ENCODE measurements around the gene CFDP1. TPM values are rescaled to one million over a fixed set of nuclear protein-coding genes. Genes with fewer than 3 reads are reported as not detected.

Gene CFDP1
- total RNA-seq, 1 experiment from 2014 or later, result 44.7 TPM

DNA sequence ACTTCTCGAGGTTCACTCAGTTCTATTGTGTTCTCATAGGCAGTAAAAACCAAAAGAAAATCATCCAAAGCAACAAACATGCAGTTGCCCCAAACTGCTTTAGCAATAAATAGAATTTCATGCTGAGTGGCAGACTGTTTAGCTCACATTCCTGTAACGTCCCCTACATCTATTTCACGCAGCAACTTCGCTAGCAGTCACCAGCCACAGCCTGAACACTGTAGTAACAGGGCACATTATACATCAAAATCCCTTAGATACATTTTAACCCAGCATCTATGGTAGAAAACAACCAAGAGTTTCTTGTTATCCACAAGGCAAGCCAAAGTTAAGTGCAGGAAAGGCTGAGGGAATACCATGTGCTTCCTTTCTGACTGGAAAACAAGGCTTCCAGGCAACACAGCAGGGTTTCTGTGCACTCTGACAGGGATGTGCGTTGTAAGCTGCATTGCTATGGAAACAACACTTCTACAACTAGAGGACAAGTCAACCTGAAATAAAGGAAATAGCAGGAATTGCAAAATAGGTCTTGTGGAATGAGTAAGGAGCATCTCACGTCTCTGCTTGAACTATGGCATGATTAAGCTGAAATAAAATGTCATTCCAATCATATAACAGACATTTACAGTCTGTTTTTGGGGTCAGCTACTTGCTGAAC, 55.4 kb downstream of the CFDP1 start:
- peaks cover 37% of the 10 kb centered on the region for H3K4me1 Mint-ChIP-seq (ENCODE audit: insufficient read depth, unreplicated experiment)
- no peaks in the 10 kb centered on the region for H3K27me3 Mint-ChIP-seq (ENCODE audit: insufficient read depth, unreplicated experiment)
- H3K27ac Mint-ChIP-seq (ENCODE audit: low read depth, unreplicated experiment), result peak overlapping the region; percentile 99
- ChIA-PET CTCF (interaction anchor here (0.6 to 3.6 kb wide), 12 partner anchors 13 to 179 kb away, joined by 3 to 29 read pairs (median 4); no protein-coding TSS in a partner anchor), POLR2A (interaction anchor here (0.9 to 5.2 kb wide), 12 partner anchors 24 to 188 kb away, joined by 3 to 103 read pairs (median 7); partner anchors contain the start of gene BCAR1)
- H3K9me3 Mint-ChIP-seq (ENCODE audit: unreplicated experiment), result no peaks in the 10 kb centered on the region
- no TSS peak for BruUV-seq (replicated peaks)
- peaks cover 42% of the 10 kb centered on the region for H3K36me3 Mint-ChIP-seq (ENCODE audit: insufficient read depth, unreplicated experiment)
- TF ChIP-seq, protein P1, sequence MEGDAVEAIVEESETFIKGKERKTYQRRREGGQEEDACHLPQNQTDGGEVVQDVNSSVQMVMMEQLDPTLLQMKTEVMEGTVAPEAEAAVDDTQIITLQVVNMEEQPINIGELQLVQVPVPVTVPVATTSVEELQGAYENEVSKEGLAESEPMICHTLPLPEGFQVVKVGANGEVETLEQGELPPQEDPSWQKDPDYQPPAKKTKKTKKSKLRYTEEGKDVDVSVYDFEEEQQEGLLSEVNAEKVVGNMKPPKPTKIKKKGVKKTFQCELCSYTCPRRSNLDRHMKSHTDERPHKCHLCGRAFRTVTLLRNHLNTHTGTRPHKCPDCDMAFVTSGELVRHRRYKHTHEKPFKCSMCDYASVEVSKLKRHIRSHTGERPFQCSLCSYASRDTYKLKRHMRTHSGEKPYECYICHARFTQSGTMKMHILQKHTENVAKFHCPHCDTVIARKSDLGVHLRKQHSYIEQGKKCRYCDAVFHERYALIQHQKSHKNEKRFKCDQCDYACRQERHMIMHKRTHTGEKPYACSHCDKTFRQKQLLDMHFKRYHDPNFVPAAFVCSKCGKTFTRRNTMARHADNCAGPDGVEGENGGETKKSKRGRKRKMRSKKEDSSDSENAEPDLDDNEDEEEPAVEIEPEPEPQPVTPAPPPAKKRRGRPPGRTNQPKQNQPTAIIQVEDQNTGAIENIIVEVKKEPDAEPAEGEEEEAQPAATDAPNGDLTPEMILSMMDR (IDR thresholded peaks at IDR 0.05; ENCODE audit: unreplicated experiment), result no peak
- peak; percentile 93 for DNase-seq (ENCODE audit: unreplicated experiment)
- intact Hi-C loops (cut with micrococcal nuclease), result loop anchor here (1.0 to 2.0 kb wide), 2 partner anchors 35 to 73 kb away; no protein-coding TSS in a partner anchor
- peak overlapping the region; percentile 33 for H3K4me3 Mint-ChIP-seq (ENCODE audit: unreplicated experiment)

DNA sequence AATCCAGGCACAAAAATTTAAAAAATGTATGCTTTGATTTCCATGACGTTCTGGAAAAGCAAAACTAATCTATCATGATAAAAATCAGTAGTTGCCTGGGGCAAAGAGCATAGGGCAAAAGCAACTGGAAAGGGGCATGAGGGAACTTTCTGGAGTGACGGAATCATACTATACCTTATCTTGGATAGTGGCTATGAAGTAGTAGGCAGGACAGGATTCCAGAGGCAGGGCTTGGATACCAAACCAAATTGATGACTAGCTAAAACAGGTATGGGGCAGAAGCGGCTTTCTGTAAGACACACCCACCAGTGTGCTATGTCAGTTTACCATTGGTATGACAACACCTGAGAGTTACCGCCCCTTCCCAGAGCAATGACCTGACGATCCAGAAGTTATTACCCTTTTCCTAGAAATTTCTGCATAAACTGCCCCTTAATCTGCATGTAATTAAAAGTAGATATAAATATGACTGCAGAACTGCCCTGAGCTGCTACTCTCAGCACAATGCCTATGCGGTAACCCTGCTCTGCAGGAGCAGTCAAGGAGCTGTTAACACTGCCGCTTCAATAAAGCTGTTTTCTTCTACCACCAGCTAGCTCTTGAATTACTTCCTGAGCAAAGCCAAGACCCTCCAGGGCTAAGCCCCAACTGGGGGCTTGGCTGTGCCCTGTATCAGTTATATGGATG, 56.7 kb downstream of the CFDP1 start:
- Mint-ChIP-seq H3K27me3 (ENCODE audit: insufficient read depth, unreplicated experiment) (no peaks in the 10 kb centered on the region), H3K4me1 (ENCODE audit: insufficient read depth, unreplicated experiment) (peaks cover 32% of the 10 kb centered on the region), H3K4me3 (ENCODE audit: unreplicated experiment) (no peak overlapping the region), H3K27ac (ENCODE audit: low read depth, unreplicated experiment) (peak overlapping the region; percentile 99), H3K9me3 (ENCODE audit: unreplicated experiment) (no peaks in the 10 kb centered on the region), H3K36me3 (ENCODE audit: insufficient read depth, unreplicated experiment) (peaks cover 37% of the 10 kb centered on the region)
- POLR2A ChIA-PET, result interaction anchor here (0.7 to 5.2 kb wide), 6 partner anchors 17 to 126 kb away, joined by 3 to 103 read pairs (median 20); partner anchors contain the start of gene BCAR1
- intact Hi-C loops (cut with micrococcal nuclease), result loop anchor here (2.0 kb wide), 1 partner anchor 34 kb away; no protein-coding TSS in a partner anchor
- CTCF ChIA-PET, result interaction anchor here (0.5 to 3.6 kb wide), 7 partner anchors 9 to 510 kb away, joined by 3 to 29 read pairs (median 3); no protein-coding TSS in a partner anchor
- no TSS peak for BruUV-seq (replicated peaks)
- TF ChIP-seq, protein P1 (IDR thresholded peaks at IDR 0.05; ENCODE audit: unreplicated experiment), result no peak
- peak; percentile 70 for DNase-seq (ENCODE audit: unreplicated experiment)

DNA sequence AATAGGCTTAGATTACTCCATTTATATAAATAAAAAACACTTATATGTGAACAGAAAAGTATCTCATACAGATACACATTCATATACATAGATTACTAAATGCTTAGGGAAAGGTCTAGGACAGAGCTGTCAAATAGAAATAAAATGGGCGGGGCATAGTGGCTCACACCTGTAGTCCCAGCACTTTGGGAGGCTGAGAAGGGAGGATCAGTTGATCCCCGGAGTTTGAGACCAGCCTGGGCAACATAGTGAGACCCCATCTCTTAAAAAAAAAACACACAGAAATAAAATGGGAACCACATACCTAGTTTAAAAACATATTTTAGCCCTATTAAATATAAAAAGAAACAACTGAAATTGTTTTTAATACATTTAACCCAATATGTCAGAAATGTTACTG, 58.9 kb downstream of the CFDP1 start:
- Mint-ChIP-seq H3K36me3 (ENCODE audit: insufficient read depth, unreplicated experiment) (peaks cover 26% of the 10 kb centered on the region), H3K27me3 (ENCODE audit: insufficient read depth, unreplicated experiment) (no peaks in the 10 kb centered on the region), H3K4me3 (ENCODE audit: unreplicated experiment) (no peak overlapping the region), H3K4me1 (ENCODE audit: insufficient read depth, unreplicated experiment) (peaks cover 36% of the 10 kb centered on the region), H3K9me3 (ENCODE audit: unreplicated experiment) (no peaks in the 10 kb centered on the region), H3K27ac (ENCODE audit: low read depth, unreplicated experiment) (no peak overlapping the region)
- DNase-seq (ENCODE audit: unreplicated experiment), result no peak
- intact Hi-C loops (cut with micrococcal nuclease), result no loop called here
- BruUV-seq (replicated peaks), result no TSS peak
- ChIA-PET POLR2A (interaction anchor here (5.2 kb wide), 1 partner anchor 31 kb away, joined by 25 read pairs; no protein-coding TSS in a partner anchor), CTCF (interaction anchor here (1.4 kb wide), 1 partner anchor 141 kb away, joined by 7 read pairs; no protein-coding TSS in a partner anchor)
- TF ChIP-seq, protein P1 (IDR thresholded peaks at IDR 0.05; ENCODE audit: unreplicated experiment), result no peak

Measured in MCF 10A (cell line).